Neural cell (in vitro differentiated cells): ENCODE results near the gene BRD7.

Source experiments
- CTCF ChIP-seq: fragments of 450-650 bp; IDR thresholded peaks from 2 replicates; pipeline ENCODE4 v1.5.1; 2014; ENCODE audit warnings: antibody characterized with exemption, mild to moderate bottlenecking, moderate library complexity; ENCODE audit not compliant: poor library complexity, severe bottlenecking
- EP300 ChIP-seq: fragments of 450-650 bp; conservative IDR thresholded peaks from 2 replicates; pipeline ENCODE4 v1.6.1; 2014; ENCODE audit warnings: antibody characterized with exemption, mild to moderate bottlenecking, moderate library complexity; ENCODE audit not compliant: poor library complexity, severe bottlenecking
- EZH2 ChIP-seq: fragments of 200-600, 300-800 bp; shearing (Covaris generic), sonication (generic); IDR thresholded peaks from 2 replicates; pipeline ENCODE4 v1.6.1; 2014; ENCODE audit warnings: antibody characterized with exemption, low read length, borderline replicate concordance, mild to moderate bottlenecking; ENCODE audit not compliant: insufficient read depth, poor library complexity, severe bottlenecking
- MXI1 ChIP-seq: fragments of 450-650 bp; conservative IDR thresholded peaks from 2 replicates; pipeline ENCODE4 v1.6.1; 2014; ENCODE audit warnings: antibody characterized with exemption, mild to moderate bottlenecking; ENCODE audit not compliant: poor library complexity, severe bottlenecking
- POLR2AphosphoS5 ChIP-seq: IDR thresholded peaks from 2 replicates; pipeline ENCODE4 v1.6.1; 2012
- RAD21 ChIP-seq: fragments of 450-650 bp; conservative IDR thresholded peaks from 2 replicates; pipeline ENCODE4 v1.6.1; 2014; ENCODE audit warnings: antibody characterized with exemption, mild to moderate bottlenecking, moderate library complexity
- REST ChIP-seq: IDR thresholded peaks from 2 replicates; pipeline ENCODE4 v1.6.1; 2012; ENCODE audit warnings: borderline replicate concordance
- SMC3 ChIP-seq: fragments of 450-650 bp; conservative IDR thresholded peaks from 2 replicates; pipeline ENCODE4 v1.6.1; 2014; ENCODE audit warnings: antibody characterized with exemption, mild to moderate bottlenecking, moderate library complexity; ENCODE audit not compliant: poor library complexity
- TAF1 ChIP-seq: IDR thresholded peaks from 2 replicates; pipeline ENCODE4 v1.6.1; 2012; ENCODE audit warnings: low read depth

- no peak for TF ChIP-seq CTCF
- no peak for TF ChIP-seq POLR2AphosphoS5
- TF ChIP-seq EZH2, result no peak
- no peak for TF ChIP-seq TAF1
- no peak for TF ChIP-seq SMC3
- TF ChIP-seq REST, result no peak
- no peak for TF ChIP-seq RAD21
- TF ChIP-seq EP300, result no peak
- TF ChIP-seq MXI1, result no peak
These were observed 14.7 kb downstream of the BRD7 start for GRCh38 chr16:50354082-50354481.
